RWPE1 (cell line): ENCODE results near the gene LCN15.
A peak's percentile ranks its signal among the peaks of the same experiment; 100 is the strongest.

Source experiments
- CTCF ChIA-PET: fragments of 350-600 bp; sonication (Branson Sonifier 250); formaldehyde crosslinking; extraction: SDS; loops from one replicate; lab custom pipeline; 2021; lab: Yijun Ruan, JAX
- POLR2A ChIA-PET: fragments of 400-600 bp; formaldehyde crosslinking; extraction: SDS; loops from one replicate; lab custom pipeline; 2020; ENCODE audit warnings: antibody characterized with exemption; ENCODE audit not compliant: low non-redundant PET; lab: Yijun Ruan, JAX
- DNase-seq: peaks from one replicate; pipeline ENCODE4 v3.0.0; 2012; ENCODE audit warnings: low spot score
- H3K27ac ChIP-seq: fragments of 450-650 bp; 2 replicates; pipeline ENCODE4 v1.5.1; 2017
- TF ChIP-seq, protein P1 (sequence below): fragments of 450-650 bp; conservative IDR thresholded peaks from 2 replicates; pipeline ENCODE4 v1.5.1; 2017; ENCODE audit warnings: low read depth, mild to moderate bottlenecking

Gene LCN15

DNA sequence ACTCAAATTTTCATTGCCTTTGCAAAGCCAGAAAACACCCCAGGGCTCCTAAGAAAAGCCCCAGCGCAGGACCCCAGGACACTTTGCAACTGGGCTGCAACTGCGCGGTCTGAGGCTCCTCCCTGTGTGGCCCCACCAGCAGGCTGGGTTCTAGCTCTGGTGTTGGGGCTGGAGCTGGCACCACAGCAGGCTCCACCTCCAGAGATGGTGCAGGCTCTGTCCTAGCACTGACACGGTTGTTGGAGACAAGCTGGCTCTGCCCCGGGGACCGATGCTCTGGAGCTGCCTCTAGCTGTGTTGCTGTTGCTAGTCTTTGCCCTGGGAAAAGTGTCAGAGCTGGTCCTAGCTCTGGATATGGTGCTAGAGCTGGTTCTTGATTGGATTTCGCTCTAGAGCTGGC is 35.2 kb downstream of the LCN15 start:
- peak overlapping the region; percentile 93 for H3K27ac ChIP-seq
- ChIA-PET CTCF (interaction anchor here (0.6 to 4.8 kb wide), 8 partner anchors 31 to 329 kb away, joined by 3 to 29 read pairs (median 4); partner anchors contain the start of gene SNAPC4), POLR2A (interaction anchor here (1.0 kb wide), 1 partner anchor 41 kb away, joined by 3 read pairs; no protein-coding TSS in a partner anchor)
- TF ChIP-seq, protein P1, sequence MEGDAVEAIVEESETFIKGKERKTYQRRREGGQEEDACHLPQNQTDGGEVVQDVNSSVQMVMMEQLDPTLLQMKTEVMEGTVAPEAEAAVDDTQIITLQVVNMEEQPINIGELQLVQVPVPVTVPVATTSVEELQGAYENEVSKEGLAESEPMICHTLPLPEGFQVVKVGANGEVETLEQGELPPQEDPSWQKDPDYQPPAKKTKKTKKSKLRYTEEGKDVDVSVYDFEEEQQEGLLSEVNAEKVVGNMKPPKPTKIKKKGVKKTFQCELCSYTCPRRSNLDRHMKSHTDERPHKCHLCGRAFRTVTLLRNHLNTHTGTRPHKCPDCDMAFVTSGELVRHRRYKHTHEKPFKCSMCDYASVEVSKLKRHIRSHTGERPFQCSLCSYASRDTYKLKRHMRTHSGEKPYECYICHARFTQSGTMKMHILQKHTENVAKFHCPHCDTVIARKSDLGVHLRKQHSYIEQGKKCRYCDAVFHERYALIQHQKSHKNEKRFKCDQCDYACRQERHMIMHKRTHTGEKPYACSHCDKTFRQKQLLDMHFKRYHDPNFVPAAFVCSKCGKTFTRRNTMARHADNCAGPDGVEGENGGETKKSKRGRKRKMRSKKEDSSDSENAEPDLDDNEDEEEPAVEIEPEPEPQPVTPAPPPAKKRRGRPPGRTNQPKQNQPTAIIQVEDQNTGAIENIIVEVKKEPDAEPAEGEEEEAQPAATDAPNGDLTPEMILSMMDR: no peak
- DNase-seq: no peak

DNA sequence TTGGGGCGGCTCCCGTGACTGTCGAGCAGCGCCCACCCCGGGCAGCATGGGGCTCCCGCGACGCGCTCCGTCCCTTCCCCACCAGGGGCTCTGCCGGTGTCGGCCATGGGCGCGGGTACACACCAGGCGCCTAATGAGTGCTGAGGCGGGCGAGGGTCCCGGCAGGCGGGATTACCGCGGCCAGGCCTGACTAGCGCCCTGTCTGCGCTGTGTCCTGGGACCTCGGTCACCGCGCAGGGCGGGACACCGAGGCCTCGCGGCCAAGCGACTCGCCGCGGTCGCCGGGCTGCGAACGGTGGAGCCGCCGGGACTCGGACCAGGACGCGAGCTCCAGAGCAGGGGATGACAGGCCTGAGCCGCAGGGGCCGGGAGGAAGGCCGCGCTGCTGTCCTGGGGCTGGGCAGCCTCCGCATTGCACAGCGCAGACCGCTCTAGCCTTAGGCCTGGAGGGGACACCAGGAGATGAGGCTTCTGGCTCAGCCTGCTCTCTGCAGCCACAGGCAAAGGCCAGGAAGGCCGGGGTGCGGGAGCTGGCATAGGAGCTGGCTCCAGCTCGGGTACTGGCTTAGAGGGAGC is 35.7 kb downstream of the LCN15 start:
- no peak for DNase-seq
- ChIA-PET CTCF (interaction anchor here (0.7 to 4.8 kb wide), 8 partner anchors 31 to 290 kb away, joined by 3 to 29 read pairs (median 4); no protein-coding TSS in a partner anchor), POLR2A (interaction anchor here (0.6 to 1.0 kb wide), 6 partner anchors 13 to 63 kb away, joined by 3 to 4 read pairs (median 3); no protein-coding TSS in a partner anchor)
- TF ChIP-seq, protein P1: no peak
- H3K27ac ChIP-seq: peak overlapping the region; percentile 93

DNA sequence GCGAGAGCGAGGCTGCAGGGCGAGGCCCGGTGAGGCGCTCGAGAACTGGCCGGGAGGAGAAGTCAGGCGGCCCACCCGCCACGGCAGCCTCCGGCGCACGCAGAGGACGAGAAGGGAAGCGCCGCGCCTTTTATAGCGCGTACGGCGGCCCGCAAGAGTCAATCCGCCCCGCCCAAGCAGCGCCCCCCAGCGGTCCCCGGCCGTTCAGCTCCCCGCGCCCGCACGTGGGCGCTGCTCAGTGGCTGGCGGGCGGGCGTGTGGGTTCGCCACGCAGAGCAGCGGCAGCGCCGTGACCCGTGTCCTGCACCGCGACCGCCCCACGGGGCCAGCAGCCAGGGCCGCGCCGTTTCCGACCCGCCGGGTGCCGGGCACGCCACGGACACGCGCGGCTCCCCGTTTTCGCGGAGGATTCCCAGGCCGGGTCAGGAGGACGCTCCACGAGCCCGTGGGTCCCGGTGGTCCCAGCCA is 36.2 kb downstream of the LCN15 start:
- peak overlapping the region; percentile 93 for H3K27ac ChIP-seq
- peak; percentile 95 for DNase-seq
- ChIA-PET CTCF (interaction anchor here (0.7 to 4.8 kb wide), 8 partner anchors 11 to 215 kb away, joined by 3 to 29 read pairs (median 3); no protein-coding TSS in a partner anchor), POLR2A (interaction anchor here (0.5 to 1.3 kb wide), 8 partner anchors 14 to 63 kb away, joined by 3 to 8 read pairs (median 3); no protein-coding TSS in a partner anchor)
- TF ChIP-seq, protein P1: peak; percentile 99

DNA sequence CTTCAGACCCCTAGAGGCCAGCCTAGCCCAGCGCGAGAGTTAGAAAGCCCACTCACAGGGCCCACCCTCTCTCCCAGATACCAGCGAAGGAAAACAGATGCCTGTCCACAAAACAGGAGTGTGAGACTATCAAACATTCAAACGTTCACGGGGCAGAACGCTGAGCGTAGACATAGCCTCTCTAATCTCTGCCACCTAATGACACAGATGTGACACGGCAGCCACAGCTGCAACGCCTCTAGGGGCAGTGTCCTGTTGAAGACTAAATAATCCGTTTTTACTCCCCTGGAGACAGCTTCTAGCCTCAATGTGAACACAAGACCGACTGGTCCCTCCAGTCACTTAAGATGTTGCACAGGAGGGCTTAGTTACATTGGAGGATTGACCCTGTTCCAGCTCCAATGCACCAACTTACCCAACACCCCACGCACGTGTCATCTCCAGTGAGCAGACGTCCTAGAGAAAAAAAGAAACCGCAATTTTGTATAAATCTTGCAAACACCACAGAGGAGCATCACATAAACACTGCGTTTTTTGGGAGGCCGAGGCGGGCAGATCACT is 37.6 kb downstream of the LCN15 start:
- CTCF ChIA-PET: interaction anchor here (0.6 to 4.8 kb wide), 11 partner anchors 13 to 442 kb away, joined by 3 to 29 read pairs (median 3); no protein-coding TSS in a partner anchor
- peak overlapping the region; percentile 93 for H3K27ac ChIP-seq
- TF ChIP-seq, protein P1: peak; percentile 83
- POLR2A ChIA-PET: interaction anchor here (0.6 to 1.3 kb wide), 4 partner anchors 13 to 340 kb away, joined by 6 to 8 read pairs (median 8); no protein-coding TSS in a partner anchor
- no peak for DNase-seq

DNA sequence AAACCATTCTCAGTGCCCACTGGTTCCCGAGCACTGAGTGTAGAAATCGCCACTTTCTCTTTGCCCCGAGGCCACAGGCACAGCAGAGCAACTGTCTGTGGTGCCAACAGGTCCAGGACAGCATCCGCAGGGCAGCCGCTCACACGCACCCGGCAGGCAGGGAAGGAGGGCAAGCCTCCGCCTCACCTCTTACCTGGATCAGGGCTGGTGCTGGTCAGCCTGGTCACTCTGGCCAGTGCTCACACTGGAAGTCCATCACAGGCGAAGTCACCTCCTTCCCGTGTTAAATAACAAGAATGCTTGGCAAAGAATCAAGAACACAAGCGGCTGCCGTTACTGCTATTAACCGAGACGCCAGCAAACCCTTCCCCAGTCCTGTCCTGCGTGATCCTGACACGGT is 38.2 kb downstream of the LCN15 start:
- ChIA-PET CTCF (interaction anchor here (0.6 to 4.8 kb wide), 5 partner anchors 32 to 106 kb away, joined by 3 to 29 read pairs (median 7); no protein-coding TSS in a partner anchor), POLR2A (no interaction called here)
- TF ChIP-seq, protein P1: no peak
- DNase-seq: no peak
- H3K27ac ChIP-seq: peak overlapping the region; percentile 93

DNA sequence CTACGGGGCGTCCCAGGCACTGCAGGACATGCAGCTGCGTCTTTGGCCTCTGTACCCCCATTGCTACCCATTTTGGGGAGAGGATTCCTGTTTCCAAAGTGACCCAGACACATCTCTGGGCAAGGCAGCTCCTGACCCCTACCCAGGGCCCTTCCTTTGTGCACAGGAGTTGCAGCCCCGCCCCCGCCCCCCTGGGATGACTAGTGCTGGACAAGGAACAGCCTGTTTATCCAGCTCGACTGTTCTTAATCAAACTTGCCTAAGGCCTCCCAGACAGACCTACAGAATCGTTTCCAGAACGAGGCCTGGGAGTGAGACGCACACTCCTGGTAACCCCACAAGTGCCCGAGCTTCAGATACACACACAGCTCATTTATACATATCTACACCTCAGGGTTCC is 38.7 kb downstream of the LCN15 start:
- POLR2A ChIA-PET: interaction anchor here (0.5 to 0.9 kb wide), 3 partner anchors 13 to 47 kb away, joined by 3 to 5 read pairs (median 5); no protein-coding TSS in a partner anchor
- DNase-seq: peak; percentile 83

More for the DNA sequence above, 38.7 kb downstream of the LCN15 start:
- CTCF ChIA-PET: interaction anchor here (0.5 to 4.8 kb wide), 4 partner anchors 31 to 106 kb away, joined by 3 to 29 read pairs (median 6); no protein-coding TSS in a partner anchor
- TF ChIP-seq, protein P1: no peak
- H3K27ac ChIP-seq: peak overlapping the region; percentile 93
